Neural progenitor cell (in vitro differentiated cells): ENCODE data around the gene PSORS1C2. TPM values are rescaled to one million over a fixed set of nuclear protein-coding genes. Genes with fewer than 3 reads are reported as not detected.

Experiments used
- DNase-seq: peaks from one replicate; pipeline ENCODE4 v3.0.0-alpha.2; 2016; ENCODE audit warnings: low spot score
- H2AFZ ChIP-seq: fragments of 200-600 bp; sonication (generic); replicated peaks from 2 replicates; pipeline ENCODE4 v1.6.1; 2016; ENCODE audit warnings: antibody characterized with exemption
- H3F3A ChIP-seq: fragments of 200-600 bp; sonication (generic); 2 replicates; pipeline ENCODE4 v1.6.1; 2016; ENCODE audit warnings: antibody characterized with exemption, low read depth
- H3K27ac ChIP-seq: fragments of 200-600 bp; sonication (generic); 2 replicates; pipeline ENCODE4 v1.5.1; 2016; ENCODE audit warnings: mild to moderate bottlenecking
- H3K27me3 ChIP-seq: fragments of 200-600 bp; sonication (generic); 2 replicates; pipeline ENCODE4 v1.6.1; 2016; ENCODE audit warnings: mild to moderate bottlenecking, moderate library complexity
- H3K36me3 ChIP-seq: fragments of 200-600 bp; sonication (generic); 2 replicates; pipeline ENCODE4 v1.5.1; 2016
- H3K4me1 ChIP-seq: fragments of 200-600 bp; sonication (generic); 2 replicates; pipeline ENCODE4 v1.6.1; 2016; ENCODE audit warnings: mixed run types
- H3K4me2 ChIP-seq: fragments of 200-600 bp; sonication (generic); 2 replicates; pipeline ENCODE4 v1.6.1; 2016
- H3K4me3 ChIP-seq: fragments of 200-600 bp; sonication (generic); 2 replicates; pipeline ENCODE4 v1.5.1; 2016
- H3K79me2 ChIP-seq: fragments of 200-600 bp; sonication (generic); 2 replicates; pipeline ENCODE4 v1.6.1; 2016; ENCODE audit warnings: low read depth
- H3K9ac ChIP-seq: fragments of 200-600 bp; sonication (generic); 2 replicates; pipeline ENCODE4 v1.6.1; 2016
- H3K9me3 ChIP-seq: fragments of 200-600 bp; sonication (generic); 2 replicates; pipeline ENCODE4 v1.5.1; 2016; ENCODE audit warnings: low read depth
- H4K20me1 ChIP-seq: fragments of 200-600 bp; sonication (generic); 2 replicates; pipeline ENCODE4 v1.6.1; 2016; ENCODE audit warnings: low read depth
- H3K27ac Mint-ChIP-seq: 3 replicates; pipeline ENCODE4 v1.8.0; 2021; ENCODE audit warnings: mixed read lengths
- H3K27me3 Mint-ChIP-seq: 2 replicates; pipeline ENCODE4 v1.8.0; 2022; ENCODE audit warnings: low read depth, mild to moderate bottlenecking, inconsistent platforms, moderate library complexity, mixed read lengths; ENCODE audit not compliant: insufficient read depth
- H3K36me3 Mint-ChIP-seq: 3 replicates; pipeline ENCODE4 v1.8.0; 2021; ENCODE audit warnings: mixed read lengths
- H3K4me1 Mint-ChIP-seq: 3 replicates; pipeline ENCODE4 v1.8.0; 2021; ENCODE audit warnings: mixed read lengths
- H3K4me3 Mint-ChIP-seq: 3 replicates; pipeline ENCODE4 v1.8.0; 2021; ENCODE audit warnings: mild to moderate bottlenecking, moderate library complexity, mixed read lengths
- H3K9me3 Mint-ChIP-seq: 3 replicates; pipeline ENCODE4 v1.8.0; 2020; ENCODE audit warnings: mixed read lengths
- CTCF ChIP-seq: fragments of 200-600 bp; sonication (generic); IDR thresholded peaks from 2 replicates; pipeline ENCODE4 v1.5.1; 2017; ENCODE audit warnings: antibody characterized with exemption, mild to moderate bottlenecking
- EZH2 ChIP-seq: fragments of 200-600 bp; sonication (generic); IDR thresholded peaks from 2 replicates; pipeline ENCODE4 v1.6.1; 2017; ENCODE audit warnings: antibody characterized with exemption, mild to moderate bottlenecking, moderate library complexity
- EZH2phosphoT487 ChIP-seq: fragments of 200-600 bp; sonication (generic); IDR thresholded peaks from 2 replicates; pipeline ENCODE4 v1.6.1; 2017; ENCODE audit warnings: antibody characterized with exemption
- total RNA-seq: library from RNA; depleted of rRNA; stranded (reverse); fragments of >200 nt; gene quantifications from 2 replicates; pipeline ENCODE4 v1.2.3, GENCODE V29; 2015; ENCODE audit warnings: low replicate concordance

Gene PSORS1C2
- total RNA-seq, 1 donor from 2014 or later, result not detected

GRCh38 chr6:31131595-31131994, 7.3 kb downstream of the PSORS1C2 start:
- Histone ChIP-seq H4K20me1 (no peaks in the 10 kb centered on the region), H3K4me1 (peaks cover 4% of the 10 kb centered on the region), H3K27ac (no peak overlapping the region), H3K36me3 (no peaks in the 10 kb centered on the region), H3F3A (no peaks in the 10 kb centered on the region), H2AFZ (no peak overlapping the region), H3K9ac (no peak overlapping the region), H3K4me3 (no peak overlapping the region), H3K9me3 (no peaks in the 10 kb centered on the region), H3K79me2 (no peaks in the 10 kb centered on the region), H3K27me3 (no peaks in the 10 kb centered on the region), H3K4me2 (no peak overlapping the region)
- Mint-ChIP-seq H3K27ac (no peak overlapping the region), H3K4me3 (no peak overlapping the region), H3K27me3 (peaks cover 4% of the 10 kb centered on the region), H3K9me3 (no peaks in the 10 kb centered on the region), H3K36me3 (no peaks in the 10 kb centered on the region), H3K4me1 (peaks cover 8% of the 10 kb centered on the region)
- TF ChIP-seq CTCF (no peak), EZH2 (no peak), EZH2phosphoT487 (no peak)
- no peak for DNase-seq

GRCh38 chr6:31130751-31131150, 8.1 kb downstream of the PSORS1C2 start:
- H3K27ac ChIP-seq, result no peak overlapping the region
- no peaks in the 10 kb centered on the region for H3K79me2 ChIP-seq
- no peaks in the 10 kb centered on the region for H3K9me3 Mint-ChIP-seq
- H3K36me3 Mint-ChIP-seq, result no peaks in the 10 kb centered on the region
- no peaks in the 10 kb centered on the region for H3K9me3 ChIP-seq
- H3K4me3 ChIP-seq, result no peak overlapping the region
- no peak overlapping the region for H2AFZ ChIP-seq
- no peak for TF ChIP-seq EZH2
- no peak for TF ChIP-seq CTCF
- no peak for TF ChIP-seq EZH2phosphoT487
- H3F3A ChIP-seq, result no peaks in the 10 kb centered on the region
- H3K27ac Mint-ChIP-seq, result no peak overlapping the region
- H3K27me3 Mint-ChIP-seq, result peaks cover 4% of the 10 kb centered on the region
- H3K4me1 ChIP-seq, result peaks cover 6% of the 10 kb centered on the region
- H3K27me3 ChIP-seq, result no peaks in the 10 kb centered on the region
- no peak overlapping the region for H3K4me3 Mint-ChIP-seq
- no peak overlapping the region for H3K4me2 ChIP-seq
- no peaks in the 10 kb centered on the region for H3K36me3 ChIP-seq
- no peak overlapping the region for H3K9ac ChIP-seq
- DNase-seq, result no peak
- H4K20me1 ChIP-seq, result no peaks in the 10 kb centered on the region
- peaks cover 8% of the 10 kb centered on the region for H3K4me1 Mint-ChIP-seq

GRCh38 chr6:31129130-31129529, 9.7 kb downstream of the PSORS1C2 start:
- no peaks in the 10 kb centered on the region for H3K27me3 ChIP-seq
- H3K27ac ChIP-seq, result no peak overlapping the region
- no peak overlapping the region for H3K27ac Mint-ChIP-seq
- no peak overlapping the region for H3K4me2 ChIP-seq
- no peaks in the 10 kb centered on the region for H3K79me2 ChIP-seq
- H3K9ac ChIP-seq, result no peak overlapping the region
- peaks cover 16% of the 10 kb centered on the region for H3K4me1 Mint-ChIP-seq
- TF ChIP-seq EZH2 (no peak), EZH2phosphoT487 (no peak), CTCF (no peak)
- no peaks in the 10 kb centered on the region for H3K9me3 Mint-ChIP-seq
- no peak overlapping the region for H3K4me3 ChIP-seq
- no peaks in the 10 kb centered on the region for H4K20me1 ChIP-seq
- H2AFZ ChIP-seq, result no peak overlapping the region
- no peaks in the 10 kb centered on the region for H3K36me3 Mint-ChIP-seq
- no peaks in the 10 kb centered on the region for H3F3A ChIP-seq
- DNase-seq, result no peak
- H3K9me3 ChIP-seq, result no peaks in the 10 kb centered on the region
- H3K27me3 Mint-ChIP-seq, result peaks cover 6% of the 10 kb centered on the region
- no peaks in the 10 kb centered on the region for H3K36me3 ChIP-seq
- no peak overlapping the region for H3K4me3 Mint-ChIP-seq
- H3K4me1 ChIP-seq, result peaks cover 13% of the 10 kb centered on the region
